ENCODE data around the gene PLA2G4B. TPM values are rescaled to one million over a fixed set of nuclear protein-coding genes. Genes with fewer than 3 reads are reported as not detected.
"Not testable (repeated sequence)": the region's sequence is repeated elsewhere in the genome, so short reads cannot be mapped to it uniquely, and the experiment has no call there.

PLA2G4B gene
- total RNA-seq, 3 donors from 2014 or later: 3.6 to 5.5 (median 4.9) TPM

DNA sequence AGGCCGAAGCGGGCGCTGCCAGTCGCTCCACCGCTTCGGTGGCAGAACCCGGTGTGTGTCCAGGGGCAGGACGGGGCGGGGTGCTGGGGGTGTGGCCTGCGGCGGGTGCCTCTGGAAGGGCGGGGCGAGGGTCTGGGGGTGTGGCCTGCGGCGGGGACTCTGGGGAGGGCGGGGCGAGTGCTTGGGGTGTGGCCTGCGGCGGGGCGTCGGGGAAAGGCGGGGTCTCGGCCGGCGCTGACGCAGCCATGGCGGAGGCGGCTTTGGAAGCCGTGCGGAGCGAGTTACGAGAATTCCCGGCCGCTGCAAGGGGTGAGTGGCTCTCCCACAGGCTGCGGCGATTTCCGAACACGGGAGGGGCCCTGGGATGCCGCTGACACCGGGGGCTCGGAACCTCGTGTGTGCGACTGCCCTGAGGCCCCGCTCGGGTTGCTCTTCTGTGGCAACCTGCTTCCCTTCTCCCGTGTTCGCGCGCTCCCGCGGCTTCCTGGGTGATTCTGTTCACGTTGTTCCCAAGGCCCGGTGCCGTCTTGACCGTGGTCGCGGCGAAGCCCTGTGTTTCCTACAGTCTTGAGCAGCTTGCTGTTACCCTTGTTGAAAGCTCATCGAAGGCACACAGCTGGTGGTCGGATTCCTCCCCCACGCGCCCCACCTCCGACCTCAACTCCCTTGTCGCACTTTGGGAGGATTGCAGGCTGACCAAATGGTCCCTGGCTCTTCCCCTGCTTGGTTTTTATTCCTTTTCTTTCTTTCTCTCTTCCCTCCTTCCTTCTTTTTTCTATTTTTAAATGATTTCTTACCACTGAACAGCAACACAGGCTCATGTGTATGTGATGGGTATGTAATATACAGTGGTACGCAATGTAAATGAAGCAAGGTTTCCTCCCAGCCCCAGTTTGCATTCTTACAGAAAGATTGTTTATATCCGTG is 10.5 kb upstream of the PLA2G4B start, which contains the start of gene JMJD7:
JMJD7 (plus strand) TSS at position 213 of the 927 bp plus-strand sequence; CDS start at position 246, 33 bp downstream.
- Mint-ChIP-seq H3K9me3 (no peaks in the 10 kb centered on the region), H3K4me1 (ENCODE audit: low read depth) (peaks cover 42% of the 10 kb centered on the region), H3K4me3 (peak within 1 kb of the TSS; percentile 91), H3K36me3 (ENCODE audit: insufficient read depth) (peaks cover 2% of the 10 kb centered on the region), H3K27me3 (ENCODE audit: low read depth) (no peaks in the 10 kb centered on the region)
- peak; percentile 92 to 93 for ATAC-seq
- peak; percentile 98 for DNase-seq

DNA sequence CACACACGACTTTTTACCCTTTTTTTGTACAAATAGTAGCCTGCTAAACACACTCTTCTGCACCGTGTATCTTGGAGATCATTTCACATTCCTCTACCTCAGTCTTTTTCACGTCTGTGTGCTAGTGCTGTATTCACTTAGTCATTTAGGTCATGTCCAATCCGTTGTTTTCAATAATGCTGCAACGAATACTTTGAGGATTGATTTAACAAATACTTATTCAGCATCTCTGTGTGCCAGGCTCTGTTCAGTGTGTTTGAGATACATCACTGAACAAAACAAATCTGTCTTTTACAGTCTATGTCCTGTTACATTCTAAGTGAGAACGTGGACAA is 9.9 kb upstream of the PLA2G4B start:
- peak overlapping the region; percentile 91 for H3K4me3 Mint-ChIP-seq
- no peak for DNase-seq
- peaks cover 5% of the 10 kb centered on the region for H3K36me3 Mint-ChIP-seq (ENCODE audit: insufficient read depth)
- H3K27me3 Mint-ChIP-seq (ENCODE audit: low read depth): no peaks in the 10 kb centered on the region
- H3K9me3 Mint-ChIP-seq: no peaks in the 10 kb centered on the region
- H3K4me1 Mint-ChIP-seq (ENCODE audit: low read depth): peaks cover 48% of the 10 kb centered on the region
- ATAC-seq: no peak

DNA sequence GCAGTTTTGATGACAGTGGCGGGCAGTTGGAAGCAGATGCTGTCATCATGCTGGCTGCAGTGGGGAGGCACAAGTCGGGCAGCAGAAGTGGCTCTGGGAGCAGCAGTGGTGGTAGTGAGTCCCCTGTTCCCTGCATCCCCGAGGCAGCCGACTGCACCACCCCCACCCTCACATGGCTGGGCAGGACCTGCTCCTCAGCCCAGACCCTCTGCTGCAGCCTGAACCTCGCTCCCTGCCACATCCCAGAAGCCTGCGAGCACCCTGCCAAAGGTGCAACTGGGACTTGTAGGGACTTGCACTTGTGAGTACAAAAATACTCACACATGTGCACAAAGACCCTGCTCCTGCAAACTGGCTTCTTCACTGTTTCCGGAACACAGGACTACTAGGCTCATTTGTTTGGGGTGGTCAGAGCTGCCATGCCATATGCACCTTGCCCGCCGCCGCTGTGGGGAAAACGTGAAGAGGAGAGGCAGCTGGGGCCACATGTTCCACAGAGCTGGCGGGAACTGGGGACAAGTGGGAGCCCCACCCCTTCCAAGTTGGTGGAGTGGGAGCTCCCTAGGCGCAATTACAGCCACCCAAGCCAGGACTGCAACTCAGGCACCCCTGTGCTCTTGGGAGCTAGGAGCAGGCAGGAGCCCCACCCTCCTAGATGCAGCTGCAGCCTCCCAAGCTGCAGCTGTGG is 8.5 kb upstream of the PLA2G4B start:
- Mint-ChIP-seq H3K36me3 (ENCODE audit: insufficient read depth) (peaks cover 4% of the 10 kb centered on the region), H3K4me1 (ENCODE audit: low read depth) (peaks cover 50% of the 10 kb centered on the region), H3K4me3 (no peak overlapping the region), H3K27me3 (ENCODE audit: low read depth) (no peaks in the 10 kb centered on the region), H3K9me3 (no peaks in the 10 kb centered on the region)
- no peak for ATAC-seq
- DNase-seq: no peak

DNA sequence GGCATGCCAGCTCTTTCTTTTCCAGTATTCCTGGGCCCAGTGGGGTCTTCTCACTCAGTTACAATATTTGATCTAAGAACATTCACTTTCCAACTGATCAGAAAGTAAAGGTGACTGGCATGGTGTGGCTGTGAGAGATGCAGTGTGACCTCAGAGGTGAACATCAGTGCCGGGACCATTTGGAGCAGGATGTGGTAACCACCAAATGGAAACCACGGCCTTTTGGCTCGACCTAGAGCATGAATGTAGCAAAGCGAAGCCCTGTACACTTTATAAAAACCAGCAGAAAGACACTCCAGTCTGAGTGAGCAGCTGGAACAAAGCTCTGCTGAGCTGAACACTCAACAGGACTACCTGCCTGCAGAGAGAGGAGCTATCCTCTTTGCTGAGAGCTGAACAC is 7.4 kb upstream of the PLA2G4B start:
- ATAC-seq; H3K9me3 Mint-ChIP-seq; DNase-seq; H3K36me3 Mint-ChIP-seq (ENCODE audit: insufficient read depth); H3K27me3 Mint-ChIP-seq (ENCODE audit: low read depth); H3K4me3 Mint-ChIP-seq: not testable (repeated sequence)
- peaks cover 50% of the 10 kb centered on the region for H3K4me1 Mint-ChIP-seq (ENCODE audit: low read depth)

DNA sequence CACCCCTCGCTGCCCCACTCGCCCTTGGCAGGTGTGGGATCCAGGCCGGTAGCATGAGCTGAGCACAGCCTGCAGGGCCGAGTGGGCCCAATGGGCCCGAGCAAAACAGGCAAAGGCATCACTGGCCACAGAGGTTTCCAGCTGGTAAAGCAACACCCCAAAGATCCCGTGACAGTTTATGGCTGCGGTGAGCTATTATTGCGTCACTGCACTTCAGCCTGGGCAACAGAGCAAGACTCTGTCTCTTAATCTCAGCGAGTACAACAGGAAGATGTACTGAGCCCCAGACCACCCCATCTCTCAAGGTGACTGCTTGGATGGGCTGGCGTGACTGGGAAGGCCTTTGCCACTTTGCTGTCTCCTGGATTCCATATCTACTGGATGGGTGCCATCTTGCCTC is 6.4 kb upstream of the PLA2G4B start:
- H3K27me3 Mint-ChIP-seq (ENCODE audit: low read depth): no peaks in the 10 kb centered on the region
- no peak overlapping the region for H3K4me3 Mint-ChIP-seq
- H3K9me3 Mint-ChIP-seq: no peaks in the 10 kb centered on the region
- ATAC-seq (no peak), DNase-seq (no peak)
- H3K36me3 Mint-ChIP-seq (ENCODE audit: insufficient read depth): peaks cover 4% of the 10 kb centered on the region
- H3K4me1 Mint-ChIP-seq (ENCODE audit: low read depth): peaks cover 46% of the 10 kb centered on the region

DNA sequence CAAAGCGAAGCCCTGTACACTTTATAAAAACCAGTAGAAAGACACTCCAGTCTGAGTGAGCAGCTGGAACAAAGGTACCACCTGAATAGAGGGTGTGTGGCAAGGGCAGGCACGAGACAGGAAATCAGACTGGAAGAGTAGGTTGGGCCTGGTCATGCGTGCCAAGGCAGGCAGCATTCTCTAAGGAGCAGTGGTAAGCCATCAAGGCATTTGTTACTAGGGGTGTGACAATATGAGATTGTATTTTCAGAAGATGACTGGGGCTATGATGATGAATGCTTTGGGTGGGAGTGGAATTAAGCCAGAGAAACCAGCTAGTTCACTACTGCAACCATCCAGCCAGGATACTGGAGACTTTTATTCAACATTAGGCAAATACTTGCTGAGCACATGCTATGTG is 5.8 kb upstream of the PLA2G4B start:
- peaks cover 44% of the 10 kb centered on the region for H3K4me1 Mint-ChIP-seq (ENCODE audit: low read depth)
- peaks cover 4% of the 10 kb centered on the region for H3K36me3 Mint-ChIP-seq (ENCODE audit: insufficient read depth)
- H3K9me3 Mint-ChIP-seq: no peaks in the 10 kb centered on the region
- H3K4me3 Mint-ChIP-seq: no peak overlapping the region
- DNase-seq (no peak), ATAC-seq (peak; percentile 12 to 23)
- no peaks in the 10 kb centered on the region for H3K27me3 Mint-ChIP-seq (ENCODE audit: low read depth)

DNA sequence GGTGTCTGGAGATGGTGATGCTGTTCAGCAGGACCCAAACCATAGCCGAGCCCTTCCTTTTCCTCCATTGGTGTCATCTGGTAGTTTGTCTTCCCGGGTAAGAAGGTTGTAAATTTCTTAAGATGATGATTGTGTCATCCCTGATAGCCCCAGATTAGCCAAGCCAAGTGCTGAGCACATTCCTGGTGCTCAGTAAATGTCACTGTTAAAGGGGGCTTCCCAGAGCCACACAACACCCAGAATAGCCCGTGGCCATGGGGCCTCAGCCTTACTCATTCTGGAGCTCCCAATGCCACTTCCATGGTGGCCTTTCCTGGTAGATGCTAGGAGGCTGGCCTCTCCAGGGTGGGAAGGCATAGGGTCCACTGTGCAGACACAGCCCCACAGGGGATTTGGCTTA is 4.6 kb upstream of the PLA2G4B start:
- ATAC-seq: no peak

DNA sequence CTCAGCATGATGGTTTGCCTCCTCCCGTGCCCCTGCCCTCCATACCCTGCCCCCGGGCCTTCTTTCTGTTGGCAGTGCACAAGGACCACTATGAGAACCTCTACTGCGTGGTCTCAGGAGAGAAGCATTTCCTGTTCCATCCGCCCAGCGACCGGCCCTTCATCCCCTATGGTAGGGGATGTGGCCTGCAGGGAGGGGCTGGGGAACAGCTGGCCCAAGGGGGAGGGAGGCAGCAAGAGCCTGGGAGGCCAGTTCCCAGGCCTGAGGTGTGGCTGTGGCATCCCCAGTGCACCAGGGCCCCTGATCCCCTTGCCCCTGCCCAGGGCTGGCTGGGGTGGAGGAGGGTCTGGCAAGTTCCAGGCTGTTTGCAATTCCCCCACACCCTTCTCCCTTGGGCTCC is 2.6 kb upstream of the PLA2G4B start:
- ATAC-seq: no peak
- H3K4me1 Mint-ChIP-seq (ENCODE audit: low read depth): peaks cover 28% of the 10 kb centered on the region
- no peaks in the 10 kb centered on the region for H3K27me3 Mint-ChIP-seq (ENCODE audit: low read depth)
- H3K36me3 Mint-ChIP-seq (ENCODE audit: insufficient read depth): peaks cover 4% of the 10 kb centered on the region
- H3K9me3 Mint-ChIP-seq: no peaks in the 10 kb centered on the region
- H3K4me3 Mint-ChIP-seq: no peak overlapping the region
- no peak for DNase-seq

More for the DNA sequence above, 4.6 kb upstream of the PLA2G4B start:
- Mint-ChIP-seq H3K4me3 (no peak overlapping the region), H3K36me3 (ENCODE audit: insufficient read depth) (peaks cover 4% of the 10 kb centered on the region), H3K27me3 (ENCODE audit: low read depth) (no peaks in the 10 kb centered on the region), H3K9me3 (no peaks in the 10 kb centered on the region), H3K4me1 (ENCODE audit: low read depth) (peaks cover 38% of the 10 kb centered on the region)
- DNase-seq: no peak

DNA sequence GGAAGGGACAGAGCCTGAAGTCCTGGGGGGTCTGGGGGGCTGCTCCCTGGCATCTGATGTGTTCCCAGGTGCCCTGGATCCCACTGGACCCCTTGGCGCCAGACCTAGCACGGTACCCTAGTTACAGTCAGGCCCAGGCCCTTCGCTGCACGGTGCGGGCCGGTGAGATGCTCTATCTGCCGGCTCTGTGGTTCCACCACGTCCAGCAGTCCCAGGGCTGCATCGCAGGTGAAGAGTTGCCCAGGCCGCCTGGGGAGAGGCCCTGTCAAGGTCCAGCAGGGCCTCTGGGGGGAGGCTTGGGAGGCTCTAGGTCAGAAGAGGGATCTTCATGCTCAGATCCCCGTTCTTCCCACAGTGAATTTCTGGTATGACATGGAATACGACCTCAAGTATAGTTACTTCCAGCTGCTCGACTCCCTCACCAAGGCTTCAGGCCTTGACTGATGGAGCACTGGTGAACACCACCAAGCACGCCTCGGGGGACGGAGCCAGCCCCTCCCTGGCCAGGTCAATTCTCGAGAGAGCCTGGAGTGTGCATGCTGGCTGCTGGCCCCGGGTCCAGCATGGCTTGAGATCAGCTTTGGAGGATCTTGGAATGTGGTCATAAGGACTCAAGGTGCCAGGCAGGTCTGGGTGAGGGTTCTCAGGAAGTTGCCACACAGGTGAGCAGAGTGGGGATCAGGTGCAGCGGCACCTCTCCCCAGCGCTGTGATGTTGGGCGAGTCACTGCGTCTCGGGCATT is 1.8 kb upstream of the PLA2G4B start:
- DNase-seq (no peak), ATAC-seq (no peak)
- no peak overlapping the region for H3K4me3 Mint-ChIP-seq
- H3K36me3 Mint-ChIP-seq (ENCODE audit: insufficient read depth): peaks cover 4% of the 10 kb centered on the region
- H3K27me3 Mint-ChIP-seq (ENCODE audit: low read depth): no peaks in the 10 kb centered on the region
- H3K9me3 Mint-ChIP-seq: no peaks in the 10 kb centered on the region
- peaks cover 20% of the 10 kb centered on the region for H3K4me1 Mint-ChIP-seq (ENCODE audit: low read depth)

DNA sequence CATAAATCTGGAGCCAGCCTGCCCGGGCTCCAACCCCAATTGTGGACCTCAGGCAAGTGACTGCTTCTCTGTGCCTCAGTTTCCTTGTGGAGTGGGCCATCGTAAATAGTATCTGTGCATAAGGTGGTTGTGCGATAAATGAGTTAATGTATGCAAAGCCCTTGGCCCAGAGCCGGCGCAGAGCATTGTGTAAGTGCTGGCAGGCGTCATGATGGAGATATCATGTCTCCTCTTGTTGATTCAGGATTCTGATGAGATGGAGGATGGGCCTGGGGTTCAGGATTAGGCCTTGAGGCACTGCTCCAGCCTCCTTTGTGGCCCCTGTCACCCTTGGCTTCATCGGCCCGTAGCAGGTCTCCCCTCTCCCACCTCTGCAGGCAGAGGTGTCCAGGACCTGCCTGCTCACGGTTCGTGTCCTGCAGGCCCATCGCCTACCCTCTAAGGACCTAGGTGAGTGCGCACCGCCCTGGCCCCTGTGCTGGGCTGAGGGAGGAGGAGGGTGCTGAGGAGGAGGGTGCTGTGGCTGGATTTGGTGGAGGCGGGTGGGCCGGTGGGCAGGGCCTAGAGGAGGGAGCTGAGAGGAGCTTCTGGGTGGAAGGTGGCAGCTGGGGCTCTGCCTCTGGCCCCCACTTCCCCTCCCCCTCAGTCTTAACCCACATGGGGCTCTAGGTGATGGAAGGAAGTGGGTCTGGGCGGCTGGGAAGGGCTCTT is 1.3 kb downstream of the PLA2G4B start:
- H3K4me1 Mint-ChIP-seq (ENCODE audit: low read depth): no peaks in the 10 kb centered on the region
- DNase-seq: no peak
- H3K9me3 Mint-ChIP-seq: no peaks in the 10 kb centered on the region
- no peaks in the 10 kb centered on the region for H3K36me3 Mint-ChIP-seq (ENCODE audit: insufficient read depth)
- ATAC-seq: no peak
- H3K27me3 Mint-ChIP-seq (ENCODE audit: low read depth): no peaks in the 10 kb centered on the region
- no peak overlapping the region for H3K4me3 Mint-ChIP-seq

DNA sequence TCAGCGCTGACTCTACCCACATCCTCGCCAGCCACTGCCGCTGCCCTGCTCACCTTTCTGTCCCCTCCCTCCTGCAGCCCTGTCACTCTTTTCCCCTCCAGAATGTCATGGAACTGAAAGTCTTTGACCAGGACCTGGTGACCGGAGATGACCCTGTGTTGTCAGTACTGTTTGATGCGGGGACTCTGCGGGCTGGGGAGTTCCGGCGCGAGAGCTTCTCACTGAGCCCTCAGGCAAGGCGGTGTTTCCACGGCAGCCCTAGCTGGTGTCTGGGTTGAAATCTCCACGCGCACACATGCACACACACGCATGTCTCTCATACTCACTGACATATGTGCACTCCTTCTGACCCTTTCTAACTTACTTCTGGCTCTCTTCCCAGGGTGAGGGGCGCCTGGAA is 2.0 kb downstream of the PLA2G4B start:
- no peak for DNase-seq
- H3K4me1 Mint-ChIP-seq (ENCODE audit: low read depth): no peaks in the 10 kb centered on the region
- no peaks in the 10 kb centered on the region for H3K36me3 Mint-ChIP-seq (ENCODE audit: insufficient read depth)
- no peak overlapping the region for H3K4me3 Mint-ChIP-seq
- H3K9me3 Mint-ChIP-seq: no peaks in the 10 kb centered on the region
- no peaks in the 10 kb centered on the region for H3K27me3 Mint-ChIP-seq (ENCODE audit: low read depth)
- no peak for ATAC-seq

DNA sequence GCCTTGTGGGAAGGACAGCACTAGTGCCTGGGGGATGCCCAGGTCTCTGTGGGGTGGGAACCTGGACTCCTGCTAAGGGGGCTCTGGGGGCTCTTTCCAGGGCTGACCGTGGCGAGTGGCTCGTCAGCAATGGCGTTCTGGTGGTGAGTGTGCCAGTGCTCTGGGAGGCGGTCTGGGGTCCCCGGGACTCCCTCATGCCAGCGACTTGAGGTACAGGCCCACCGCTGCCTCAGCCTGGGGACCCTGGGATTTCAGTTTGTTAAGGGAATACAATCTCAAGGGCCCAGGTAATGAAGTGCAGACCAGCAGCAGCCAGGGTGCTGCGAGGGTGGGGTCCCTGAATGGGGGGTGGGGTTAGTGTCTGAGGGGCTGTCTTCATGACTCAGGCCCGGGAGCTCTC is 2.5 kb downstream of the PLA2G4B start:
- no peaks in the 10 kb centered on the region for H3K27me3 Mint-ChIP-seq (ENCODE audit: low read depth)

DNA sequence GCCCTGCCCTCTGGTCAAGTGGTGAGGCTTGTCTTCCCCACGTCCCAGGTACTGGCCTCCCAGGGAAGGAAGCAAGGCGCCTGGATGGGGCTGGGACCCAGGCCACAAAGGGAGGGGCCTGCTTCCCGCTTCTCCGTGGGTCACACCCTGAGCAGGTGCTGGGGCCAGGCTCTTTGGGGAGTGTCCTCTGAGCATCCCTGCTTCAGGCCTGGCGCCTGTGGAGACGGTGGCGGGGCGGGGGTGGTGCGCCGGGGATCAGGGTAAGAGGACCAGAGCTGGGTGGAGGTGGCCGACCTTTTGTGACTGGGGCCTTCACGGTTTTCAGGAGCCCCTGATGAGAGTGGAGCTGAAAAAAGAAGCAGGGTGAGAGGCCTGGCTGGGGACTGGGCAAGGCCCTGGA is 3.6 kb downstream of the PLA2G4B start:
- Mint-ChIP-seq H3K9me3 (no peaks in the 10 kb centered on the region), H3K4me1 (ENCODE audit: low read depth) (no peaks in the 10 kb centered on the region), H3K4me3 (no peak overlapping the region), H3K36me3 (ENCODE audit: insufficient read depth) (peaks cover 6% of the 10 kb centered on the region), H3K27me3 (ENCODE audit: low read depth) (no peaks in the 10 kb centered on the region)
- ATAC-seq (no peak), DNase-seq (no peak)

More for the DNA sequence above, 2.5 kb downstream of the PLA2G4B start:
- peaks cover 2% of the 10 kb centered on the region for H3K36me3 Mint-ChIP-seq (ENCODE audit: insufficient read depth)
- no peak for DNase-seq
- H3K4me1 Mint-ChIP-seq (ENCODE audit: low read depth): no peaks in the 10 kb centered on the region
- H3K4me3 Mint-ChIP-seq: no peak overlapping the region
- ATAC-seq: no peak
- no peaks in the 10 kb centered on the region for H3K9me3 Mint-ChIP-seq

DNA sequence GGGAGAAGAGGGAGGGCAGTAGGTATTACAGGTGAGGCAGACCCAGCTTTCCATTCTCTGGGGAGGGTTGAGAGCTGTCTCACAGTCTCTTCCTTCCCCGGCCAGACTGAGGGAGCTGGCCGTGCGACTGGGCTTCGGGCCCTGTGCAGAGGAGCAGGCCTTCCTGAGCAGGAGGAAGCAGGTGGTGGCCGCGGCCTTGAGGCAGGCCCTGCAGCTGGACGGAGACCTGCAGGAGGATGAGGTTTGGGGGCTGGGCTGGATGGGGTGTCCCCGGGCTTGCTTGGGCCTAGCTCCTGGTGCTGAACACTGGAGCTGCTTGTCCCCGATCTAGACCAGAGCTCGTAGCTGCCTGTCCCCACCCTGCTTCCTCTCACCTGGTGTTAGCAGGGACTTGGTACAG is 4.9 kb downstream of the PLA2G4B start:
- ATAC-seq (no peak), DNase-seq (no peak)
- H3K4me3 Mint-ChIP-seq: no peak overlapping the region
- H3K9me3 Mint-ChIP-seq: no peaks in the 10 kb centered on the region
- H3K27me3 Mint-ChIP-seq (ENCODE audit: low read depth): no peaks in the 10 kb centered on the region
- peaks cover 12% of the 10 kb centered on the region for H3K36me3 Mint-ChIP-seq (ENCODE audit: insufficient read depth)
- H3K4me1 Mint-ChIP-seq (ENCODE audit: low read depth): no peaks in the 10 kb centered on the region

Measured in activated T-cell treated with anti-CD3 and anti-CD28 coated beads, Interleukin-2, amount 50 U/mL, for 4 hours (primary cell).